Measurements from ENCODE around the gene SLX1A. TPM values are rescaled to one million over a fixed set of nuclear protein-coding genes. Genes with fewer than 3 reads are reported as not detected.

Gene SLX1A
- total RNA-seq, 2 donors from 2014 or later, result 41.5 to 65.3 TPM

DNA sequence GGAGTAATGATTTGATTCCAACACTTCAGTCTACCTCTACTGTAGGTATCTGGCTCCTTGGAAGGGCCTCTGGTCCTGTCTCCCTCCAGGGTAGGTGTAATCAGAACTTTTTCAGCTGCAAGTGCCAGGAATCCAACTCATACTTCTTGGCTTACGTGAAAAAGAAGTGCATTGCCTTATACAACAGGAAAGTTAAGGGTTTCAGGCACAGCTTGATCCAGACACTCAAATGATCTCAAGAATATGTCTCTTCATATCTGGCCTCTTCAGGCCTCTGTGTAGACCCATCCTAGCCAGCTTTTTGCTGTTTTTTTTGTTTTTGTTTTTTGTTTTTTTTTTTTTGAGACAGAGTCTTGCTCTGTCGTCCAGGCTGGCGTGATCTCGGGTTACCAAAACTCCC is 14.5 kb upstream of the SLX1A start:
- Histone ChIP-seq H3K27ac (no peak overlapping the region), H3K4me1 (peaks cover 12% of the 10 kb centered on the region), H3K36me3 (replicated peaks in 1 of 2; ENCODE audit: insufficient read depth in 1 of 2, low read depth in 2 of 2) (no peaks in the 10 kb centered on the region), H3K4me3 (no peak overlapping the region), H3K9me3 (no peaks in the 10 kb centered on the region), H3K27me3 (no peaks in the 10 kb centered on the region)
- intact Hi-C loops (cut with DNase I), result no loop called here
- TF ChIP-seq, protein P1, sequence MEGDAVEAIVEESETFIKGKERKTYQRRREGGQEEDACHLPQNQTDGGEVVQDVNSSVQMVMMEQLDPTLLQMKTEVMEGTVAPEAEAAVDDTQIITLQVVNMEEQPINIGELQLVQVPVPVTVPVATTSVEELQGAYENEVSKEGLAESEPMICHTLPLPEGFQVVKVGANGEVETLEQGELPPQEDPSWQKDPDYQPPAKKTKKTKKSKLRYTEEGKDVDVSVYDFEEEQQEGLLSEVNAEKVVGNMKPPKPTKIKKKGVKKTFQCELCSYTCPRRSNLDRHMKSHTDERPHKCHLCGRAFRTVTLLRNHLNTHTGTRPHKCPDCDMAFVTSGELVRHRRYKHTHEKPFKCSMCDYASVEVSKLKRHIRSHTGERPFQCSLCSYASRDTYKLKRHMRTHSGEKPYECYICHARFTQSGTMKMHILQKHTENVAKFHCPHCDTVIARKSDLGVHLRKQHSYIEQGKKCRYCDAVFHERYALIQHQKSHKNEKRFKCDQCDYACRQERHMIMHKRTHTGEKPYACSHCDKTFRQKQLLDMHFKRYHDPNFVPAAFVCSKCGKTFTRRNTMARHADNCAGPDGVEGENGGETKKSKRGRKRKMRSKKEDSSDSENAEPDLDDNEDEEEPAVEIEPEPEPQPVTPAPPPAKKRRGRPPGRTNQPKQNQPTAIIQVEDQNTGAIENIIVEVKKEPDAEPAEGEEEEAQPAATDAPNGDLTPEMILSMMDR (IDR thresholded peaks at IDR 0.05), result no peak
- no peak for TF ChIP-seq POLR2A (IDR thresholded peaks at IDR 0.05)
- DNase-seq, result no peak
- no peak for ATAC-seq
- WGBS, 2 donors, result 95 to 96% methylated on average over 4 of the region's 4 CpGs

DNA sequence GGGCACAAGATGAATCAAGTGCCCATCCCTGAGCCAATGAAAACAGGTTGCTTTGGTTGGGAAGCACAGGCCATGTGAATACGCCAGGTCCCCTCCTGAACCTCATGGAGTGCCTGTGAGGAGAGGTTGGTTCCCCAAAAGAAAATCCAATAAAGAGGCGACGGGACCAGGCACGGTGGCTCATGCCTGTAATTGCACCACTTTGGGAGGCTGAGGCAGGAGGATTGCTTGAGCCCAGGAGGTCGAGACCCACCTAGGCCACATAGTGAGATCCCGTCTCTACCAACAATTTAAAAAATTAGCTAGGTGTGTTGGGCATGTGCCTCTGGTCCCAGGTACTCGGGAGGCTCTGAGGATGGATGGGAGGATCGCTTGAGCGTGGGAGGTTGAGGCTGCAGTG is 13.7 kb upstream of the SLX1A start:
- Histone ChIP-seq H3K27me3 (no peaks in the 10 kb centered on the region), H3K4me3 (no peak overlapping the region), H3K9me3 (no peaks in the 10 kb centered on the region), H3K27ac (no peak overlapping the region), H3K4me1 (peaks cover 12% of the 10 kb centered on the region), H3K36me3 (replicated peaks in 1 of 2; ENCODE audit: insufficient read depth in 1 of 2, low read depth in 2 of 2) (no peaks in the 10 kb centered on the region)
- intact Hi-C loops (cut with DNase I), result no loop called here
- no peak for TF ChIP-seq POLR2A (IDR thresholded peaks at IDR 0.05)
- TF ChIP-seq, protein P1 (IDR thresholded peaks at IDR 0.05), result no peak
- 84 to 93% methylated on average over 8 to 9 of the region's 9 CpGs for WGBS, 2 donors
- DNase-seq, result no peak
- ATAC-seq, result no peak

DNA sequence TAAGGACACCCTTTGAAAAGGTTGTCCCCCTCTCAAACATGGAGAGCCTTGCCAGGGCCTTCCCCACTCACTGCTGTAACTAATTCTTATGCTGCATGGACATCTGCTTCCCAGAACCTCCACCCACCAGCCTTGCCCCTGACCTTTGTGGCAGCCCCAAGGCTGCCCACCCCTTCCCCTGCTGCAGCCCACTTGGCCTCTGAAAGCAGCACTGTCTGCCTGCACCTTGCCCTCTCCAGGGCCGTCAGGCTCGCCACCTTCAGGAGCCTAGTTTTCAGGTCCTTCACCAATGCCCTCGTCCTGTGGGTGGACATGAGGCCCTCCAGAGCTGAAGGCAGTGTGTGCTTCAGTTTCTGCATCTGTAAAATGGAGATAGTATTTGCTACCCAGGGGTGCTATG is 12.9 kb upstream of the SLX1A start:
- no peaks in the 10 kb centered on the region for H3K36me3 ChIP-seq (replicated peaks in 1 of 2; ENCODE audit: insufficient read depth in 1 of 2, low read depth in 2 of 2)
- H3K27me3 ChIP-seq, result no peaks in the 10 kb centered on the region
- intact Hi-C loops (cut with DNase I), result no loop called here
- H3K4me1 ChIP-seq, result peaks cover 12% of the 10 kb centered on the region
- H3K27ac ChIP-seq, result no peak overlapping the region
- TF ChIP-seq, protein P1 (IDR thresholded peaks at IDR 0.05), result no peak
- no peak for TF ChIP-seq POLR2A (IDR thresholded peaks at IDR 0.05)
- DNase-seq (no peak), ATAC-seq (no peak)
- no peaks in the 10 kb centered on the region for H3K9me3 ChIP-seq
- H3K4me3 ChIP-seq, result no peak overlapping the region
- WGBS, 2 donors, result 53 to 67% methylated on average over 2 to 3 of the region's 3 CpGs

DNA sequence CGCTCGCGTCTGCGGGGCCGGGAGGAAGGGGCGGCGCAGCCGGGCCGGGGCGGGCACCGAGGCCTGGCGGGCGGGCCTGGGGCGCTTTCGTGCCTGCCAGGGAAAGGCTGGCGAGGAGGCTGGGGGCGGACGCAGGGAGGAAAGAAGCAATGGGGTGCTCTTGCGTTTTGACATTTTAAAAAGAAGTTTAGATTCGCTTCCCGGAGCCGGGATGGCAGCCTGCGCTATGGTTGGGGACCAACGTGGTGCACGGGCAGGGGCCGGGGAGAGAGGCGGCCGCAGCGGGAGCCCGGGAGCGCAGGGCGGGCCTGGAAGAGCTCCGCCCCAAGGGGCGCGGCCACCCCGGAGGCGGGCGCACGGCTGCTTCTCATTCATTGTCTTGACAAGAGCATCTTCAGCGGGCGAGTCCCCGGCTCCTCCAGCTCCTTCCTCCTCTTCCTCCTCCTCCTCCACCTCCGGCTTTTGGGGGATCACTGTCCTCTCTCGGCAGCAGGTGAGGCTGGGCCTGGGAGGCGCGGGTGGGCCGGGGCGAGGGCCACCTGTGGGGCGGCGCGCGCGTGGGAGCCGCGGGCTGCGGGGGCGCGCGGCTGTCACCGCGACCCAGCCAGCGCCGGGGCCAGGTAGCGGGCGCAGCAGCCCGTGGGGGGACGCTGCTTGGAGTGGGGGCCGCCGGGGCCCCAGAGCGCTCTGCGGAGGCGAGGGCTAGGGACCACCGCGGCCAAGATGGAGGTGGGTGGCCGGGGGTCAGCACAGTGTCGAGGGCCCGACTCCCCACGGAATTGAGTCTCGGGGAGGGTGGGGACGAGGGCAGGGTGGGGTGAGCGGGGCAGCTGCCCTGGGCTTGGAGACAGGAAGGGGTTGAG is 10.2 kb upstream of the SLX1A start, which contains the start of gene CORO1A:
Gene CORO1A, plus strand, starts transcription at position 370 of the 863 bp plus-strand sequence. CDS start 1,608 bp downstream, outside the sequence.
- peak; percentile 86 for ATAC-seq
- intact Hi-C loops (cut with DNase I), result no loop called here
- peak; percentile 22 to 61 (median 54) for TF ChIP-seq POLR2A (IDR thresholded peaks at IDR 0.05)
- TF ChIP-seq, protein P1 (IDR thresholded peaks at IDR 0.05), result no peak
- peaks cover 17% of the 10 kb centered on the region for H3K4me1 ChIP-seq
- no peaks in the 10 kb centered on the region for H3K27me3 ChIP-seq
- WGBS, 2 donors, result 1 to 2% methylated on average over 17 to 64 of the region's 81 CpGs
- DNase-seq, result peak; percentile 77 to 81 (median 78)
- no peaks in the 10 kb centered on the region for H3K9me3 ChIP-seq
- H3K27ac ChIP-seq, result peak within 1 kb of the TSS; percentile 17 to 78 (median 51)
- no peaks in the 10 kb centered on the region for H3K36me3 ChIP-seq (replicated peaks in 1 of 2; ENCODE audit: insufficient read depth in 1 of 2, low read depth in 2 of 2)
- H3K4me3 ChIP-seq, result peak within 1 kb of the TSS in 1 of 2 donors; percentile 42

Measured in body of pancreas (tissue), 4 donors.